RWPE1 (cell line): ENCODE results near the gene TRIP13.

Source experiments
- CTCF ChIA-PET: fragments of 350-600 bp; sonication (Branson Sonifier 250); formaldehyde crosslinking; extraction: SDS; loops from one replicate; lab custom pipeline; 2021; lab: Yijun Ruan, JAX
- POLR2A ChIA-PET: fragments of 400-600 bp; formaldehyde crosslinking; extraction: SDS; loops from one replicate; lab custom pipeline; 2020; ENCODE audit warnings: antibody characterized with exemption; ENCODE audit not compliant: low non-redundant PET; lab: Yijun Ruan, JAX
- DNase-seq: peaks from one replicate; pipeline ENCODE4 v3.0.0; 2012; ENCODE audit warnings: low spot score
- H3K27ac ChIP-seq: fragments of 450-650 bp; 2 replicates; pipeline ENCODE4 v1.5.1; 2017
- CTCF ChIP-seq: fragments of 450-650 bp; conservative IDR thresholded peaks from 2 replicates; pipeline ENCODE4 v1.5.1; 2017; ENCODE audit warnings: low read depth, mild to moderate bottlenecking

The TRIP13 gene

DNA sequence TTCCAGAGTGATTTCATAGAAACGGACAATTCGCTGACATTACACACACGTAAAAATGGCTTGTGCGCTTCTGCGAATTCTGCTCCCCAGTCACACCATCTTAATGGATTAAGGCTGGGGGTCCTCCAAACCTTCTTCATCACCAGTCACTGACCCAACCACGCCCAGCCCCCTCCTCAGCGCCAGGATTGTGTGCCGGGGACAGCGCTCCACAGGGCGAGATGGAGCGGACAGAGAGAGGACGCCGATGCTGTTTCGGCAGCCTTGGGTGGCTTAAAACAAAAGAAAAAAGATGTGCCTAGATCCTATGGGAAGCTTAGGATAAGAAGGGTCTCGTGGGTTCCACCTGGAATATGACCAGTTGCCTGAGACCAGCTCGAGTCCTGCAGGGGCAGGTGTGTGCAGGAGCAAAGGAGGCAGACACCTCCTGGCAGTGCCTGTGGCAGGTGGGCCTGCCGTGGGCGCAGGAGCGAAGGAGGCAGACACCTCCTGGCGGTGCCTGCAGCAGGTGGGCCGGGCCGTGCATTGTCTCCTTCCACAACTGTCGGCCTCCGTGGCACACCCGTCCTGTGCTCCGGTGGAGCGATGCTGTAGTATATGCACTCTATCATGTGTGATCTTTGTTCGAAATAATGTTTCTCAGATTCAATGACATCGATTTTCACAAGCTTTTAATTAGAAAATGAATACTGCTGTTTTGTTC, 20.9 kb upstream of the TRIP13 start:
- TF ChIP-seq CTCF: no peak
- ChIA-PET CTCF (interaction anchor here (1.4 kb wide), 1 partner anchor 200 kb away, joined by 3 read pairs; no protein-coding TSS in a partner anchor), POLR2A (no interaction called here)
- no peak overlapping the region for H3K27ac ChIP-seq
- no peak for DNase-seq

DNA sequence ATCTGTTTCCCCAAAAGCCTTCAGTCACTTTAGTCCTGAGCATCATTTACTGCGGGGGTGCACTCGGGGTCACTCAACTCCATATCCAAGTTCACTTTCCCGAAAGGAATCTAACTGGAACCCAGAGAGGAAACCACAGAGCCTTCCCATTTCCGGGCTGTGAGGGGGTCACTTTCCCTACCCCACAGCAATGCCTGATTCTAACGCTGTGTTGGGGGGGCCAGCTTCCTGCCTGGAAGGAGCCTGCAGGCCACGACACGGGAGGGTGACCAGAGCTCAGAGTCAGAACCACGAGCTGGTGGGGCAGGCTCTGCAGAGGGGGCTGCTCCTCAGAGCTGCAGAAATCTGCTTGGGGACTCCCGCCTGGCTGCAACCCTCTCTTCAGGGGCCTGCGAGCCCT, 20.4 kb upstream of the TRIP13 start:
- H3K27ac ChIP-seq: no peak overlapping the region
- no peak for DNase-seq
- POLR2A ChIA-PET: no interaction called here
- CTCF ChIA-PET: interaction anchor here (1.4 kb wide), 1 partner anchor 200 kb away, joined by 3 read pairs; no protein-coding TSS in a partner anchor
- no peak for TF ChIP-seq CTCF

GRCh38 chr5:873328-873727, 19.4 kb upstream of the TRIP13 start:
- H3K27ac ChIP-seq: no peak overlapping the region
- TF ChIP-seq CTCF: no peak
- ChIA-PET POLR2A (no interaction called here), CTCF (no interaction called here)
- no peak for DNase-seq

- CTCF ChIA-PET: interaction anchor here (0.7 kb wide), 1 partner anchor 203 kb away, joined by 4 read pairs; no protein-coding TSS in a partner anchor
- H3K27ac ChIP-seq: no peak overlapping the region
- POLR2A ChIA-PET: no interaction called here
- TF ChIP-seq CTCF: no peak
- DNase-seq: no peak
Measured at GRCh38 chr5:875931-876330, 16.8 kb upstream of the TRIP13 start.

DNA sequence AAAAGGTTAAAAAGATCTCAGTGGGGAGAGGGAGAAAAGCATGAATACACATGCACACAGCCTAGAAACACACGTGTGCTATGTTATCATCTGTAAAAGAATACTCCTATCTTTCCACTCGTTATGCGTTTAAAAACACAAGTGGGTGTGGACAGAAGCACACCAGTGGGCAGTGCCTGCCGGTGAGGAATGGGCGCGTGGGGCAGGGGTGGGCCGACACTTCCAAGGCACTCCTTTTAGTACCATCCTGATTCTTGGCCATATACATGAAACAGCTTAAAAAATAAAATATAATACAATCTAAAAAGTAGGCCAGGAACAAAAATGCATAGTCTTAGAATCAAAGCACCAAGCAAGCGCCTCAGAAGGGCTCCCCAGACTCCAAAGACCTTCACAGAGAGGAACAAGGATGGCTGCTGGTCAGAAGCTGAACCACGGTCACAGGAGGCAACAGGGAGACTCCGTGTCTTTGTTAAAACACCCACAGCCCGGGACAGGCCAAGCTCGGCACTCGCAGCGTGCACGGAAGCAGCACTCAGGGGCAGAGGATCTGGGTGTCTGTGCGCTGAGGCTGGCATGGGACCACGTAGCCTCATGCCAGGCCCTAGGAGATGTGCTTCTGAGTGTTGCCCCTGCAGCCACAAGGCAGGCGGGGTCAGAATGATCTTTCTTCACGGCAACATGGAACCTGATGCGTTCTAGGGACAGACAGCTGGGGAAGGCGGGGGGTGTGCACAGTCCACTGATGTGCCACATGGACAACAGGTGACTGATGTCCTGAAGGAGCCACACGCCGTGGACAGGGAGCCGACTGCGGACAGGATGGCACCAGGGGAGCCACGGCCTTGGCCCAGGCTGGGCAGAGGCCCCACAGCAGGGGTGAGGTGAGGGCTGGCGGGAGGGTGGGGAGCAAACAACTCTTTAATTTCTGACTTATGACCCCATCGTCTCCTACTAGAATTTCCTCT, 16.0 kb upstream of the TRIP13 start:
- POLR2A ChIA-PET: no interaction called here

More for the DNA sequence above, 16.0 kb upstream of the TRIP13 start:
- no peak for DNase-seq
- TF ChIP-seq CTCF: no peak
- CTCF ChIA-PET: interaction anchor here (0.7 kb wide), 1 partner anchor 204 kb away, joined by 4 read pairs; no protein-coding TSS in a partner anchor
- H3K27ac ChIP-seq: no peak overlapping the region
